Naive B cell (primary cell): ENCODE data around the gene CXCL6. TPM values are rescaled to one million over a fixed set of nuclear protein-coding genes. Genes with fewer than 3 reads are reported as not detected.

ENCODE experiments used
- ATAC-seq, 2 donors: fragments of 150-1000 bp; cut with Tn5 transposase; 2 replicates each; pipeline ENCODE4 v1.10.0; 2021; ENCODE audit warnings: low read depth in 2 of 2, mild to moderate bottlenecking in 2 of 2, moderate library complexity in 2 of 2
- DNase-seq: peaks from one replicate; pipeline ENCODE4 v3.0.0; 2022
- H3K27ac Mint-ChIP-seq, 6 donors: one replicate each; pipeline ENCODE4 v1.8.0; 2020 to 2022; ENCODE audit warnings: mild to moderate bottlenecking in 6 of 6, mixed read lengths in 6 of 6, moderate library complexity in 5 of 6, inconsistent platforms in 2 of 6
- H3K27me3 Mint-ChIP-seq, 3 donors: one replicate each; pipeline ENCODE4 v1.8.0; 2021 to 2022; ENCODE audit warnings: mixed read lengths in 3 of 3, mild to moderate bottlenecking in 1 of 3
- H3K36me3 Mint-ChIP-seq, 2 donors: one replicate each; pipeline ENCODE4 v1.8.0; 2020 to 2022; ENCODE audit warnings: mixed read lengths in 2 of 2, inconsistent platforms in 1 of 2, mild to moderate bottlenecking in 1 of 2
- H3K4me1 Mint-ChIP-seq, 3 donors: one replicate each; pipeline ENCODE4 v1.8.0; 2020 to 2022; ENCODE audit warnings: mixed read lengths in 3 of 3, inconsistent platforms in 1 of 3, mild to moderate bottlenecking in 1 of 3, moderate library complexity in 1 of 3
- H3K4me3 Mint-ChIP-seq, 8 donors: one replicate each; pipeline ENCODE4 v1.8.0; 2020 to 2022; ENCODE audit warnings: mild to moderate bottlenecking in 8 of 8, mixed read lengths in 8 of 8, moderate library complexity in 8 of 8, inconsistent platforms in 2 of 8
- H3K9me3 Mint-ChIP-seq, 7 donors: one replicate each; pipeline ENCODE4 v1.8.0; 2020 to 2022; ENCODE audit warnings: mixed read lengths in 7 of 7, mild to moderate bottlenecking in 5 of 7, inconsistent platforms in 2 of 7, moderate library complexity in 1 of 7
- polyA plus RNA-seq, 6 donors: library from polyadenylated mRNA; unstranded; fragments of 300-500 nt; fragmentation: Illumina TruSeq; gene quantifications; one replicate each; pipeline ENCODE4 v1.2.3, GENCODE V29; 2021; ENCODE audit warnings: low read depth in 6 of 6

CXCL6 gene
- polyA plus RNA-seq, 6 donors from 2014 or later, result not detected

DNA sequence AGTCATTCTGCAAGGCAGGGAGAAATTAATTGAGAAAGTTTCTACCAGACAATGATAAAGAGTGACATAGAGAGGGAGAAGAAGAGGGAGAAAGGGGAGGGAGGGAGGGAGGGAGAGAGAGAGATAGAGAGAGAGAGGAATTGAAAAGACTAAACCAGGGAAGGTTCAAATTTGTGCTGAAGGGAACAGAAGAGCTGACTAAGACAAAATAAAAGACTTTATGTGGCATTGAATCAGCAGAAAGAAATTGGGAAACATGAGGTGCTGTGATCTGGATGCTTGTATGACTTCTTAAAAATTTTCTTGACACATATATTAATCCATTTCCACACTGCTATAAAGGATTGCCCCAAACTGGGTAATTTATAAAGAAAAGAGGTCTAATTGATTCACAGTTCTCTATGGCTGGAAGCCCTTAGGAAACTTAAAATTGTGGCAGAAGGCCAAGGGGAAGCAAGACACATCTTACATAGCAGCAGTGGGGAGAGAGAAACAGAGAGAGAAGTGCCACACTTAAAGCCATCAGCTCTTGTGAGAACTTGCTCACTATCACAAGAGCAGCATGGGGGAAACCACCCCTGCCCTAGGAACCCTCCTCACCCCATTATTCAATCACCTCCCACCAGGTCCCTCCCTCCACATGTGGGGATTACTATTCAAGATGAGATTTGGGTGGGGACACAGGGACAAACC is 13.5 kb upstream of the CXCL6 start:
- DNase-seq (no peak), ATAC-seq (no peak)
- Mint-ChIP-seq H3K4me3 (no peak overlapping the region), H3K4me1 (no peaks in the 10 kb centered on the region), H3K27ac (no peak overlapping the region), H3K9me3 (peaks cover 0 to 11% (median 0%) of the 10 kb centered on the region in 7 donors), H3K27me3 (peaks cover 0 to 8% (median 6%) of the 10 kb centered on the region in 3 donors), H3K36me3 (no peaks in the 10 kb centered on the region)

DNA sequence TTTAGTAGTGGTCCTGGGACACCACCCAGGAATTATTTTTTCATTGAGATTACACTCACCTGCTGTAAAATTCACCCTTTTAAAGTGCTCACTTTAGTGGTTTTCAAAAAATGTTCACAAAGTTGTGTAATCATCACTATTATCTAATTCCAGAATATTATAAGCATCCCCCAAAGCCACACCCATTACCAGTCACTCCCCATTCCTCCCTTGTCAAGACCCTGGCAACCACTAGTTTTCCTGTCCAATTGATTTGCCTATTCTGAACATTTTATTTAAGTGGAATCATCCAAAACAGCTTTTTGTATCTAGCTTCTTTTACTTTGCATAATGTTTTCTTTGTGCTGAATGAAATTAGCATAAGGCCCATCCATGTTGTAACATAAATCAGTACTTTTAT is 12.7 kb upstream of the CXCL6 start:
- Mint-ChIP-seq H3K4me3 (no peak overlapping the region), H3K9me3 (peaks cover 0 to 12% (median 0%) of the 10 kb centered on the region in 7 donors), H3K27ac (no peak overlapping the region), H3K36me3 (no peaks in the 10 kb centered on the region), H3K27me3 (peaks cover 0 to 8% (median 6%) of the 10 kb centered on the region in 3 donors), H3K4me1 (no peaks in the 10 kb centered on the region)
- no peak for DNase-seq
- no peak for ATAC-seq

DNA sequence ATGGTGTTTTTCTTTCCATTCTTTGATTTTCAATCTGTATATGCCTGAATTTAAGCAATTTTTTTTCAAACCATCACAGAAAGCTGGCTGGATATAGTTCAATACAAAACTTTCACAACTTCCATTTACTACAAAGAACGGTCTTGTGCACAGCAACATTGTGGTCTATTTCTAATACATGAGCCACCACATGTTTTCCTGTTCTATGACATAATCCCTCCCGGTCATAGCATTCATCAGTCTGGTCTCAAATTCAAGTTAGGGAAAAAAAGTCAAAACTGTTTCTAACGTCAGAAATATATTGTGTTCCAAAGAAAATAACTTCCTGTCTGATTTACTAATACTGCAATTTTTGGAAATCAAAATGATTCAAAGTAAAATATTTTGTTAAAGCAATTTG is 7.5 kb upstream of the CXCL6 start:
- H3K36me3 Mint-ChIP-seq, result no peaks in the 10 kb centered on the region
- no peak overlapping the region for H3K27ac Mint-ChIP-seq
- H3K9me3 Mint-ChIP-seq, result peaks cover 0 to 12% (median 4%) of the 10 kb centered on the region in 7 donors
- no peak for DNase-seq
- no peaks in the 10 kb centered on the region for H3K27me3 Mint-ChIP-seq
- no peak for ATAC-seq
- H3K4me3 Mint-ChIP-seq, result no peak overlapping the region
- no peaks in the 10 kb centered on the region for H3K4me1 Mint-ChIP-seq

DNA sequence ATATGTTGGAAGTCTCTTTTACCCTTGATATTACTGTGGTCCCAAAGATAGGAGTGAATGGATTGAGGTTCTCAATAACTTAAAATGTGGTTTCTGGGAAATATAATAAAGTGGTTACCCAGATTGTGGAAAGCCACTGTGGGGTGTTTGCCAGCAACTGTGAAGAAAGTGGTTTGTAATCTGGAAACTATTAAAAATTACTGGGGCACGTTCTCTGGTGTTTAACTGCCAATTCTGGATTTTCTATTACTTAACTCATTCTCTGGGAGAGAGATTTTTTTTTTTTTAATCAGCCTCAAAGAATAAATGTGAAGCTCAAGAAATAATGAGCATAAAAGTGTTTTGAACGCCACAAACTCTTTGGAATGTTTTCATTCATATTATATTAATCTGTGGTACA is 4.9 kb upstream of the CXCL6 start:
- no peak for ATAC-seq
- Mint-ChIP-seq H3K9me3 (peaks cover 0 to 12% (median 4%) of the 10 kb centered on the region in 7 donors), H3K27ac (no peak overlapping the region)

DNA sequence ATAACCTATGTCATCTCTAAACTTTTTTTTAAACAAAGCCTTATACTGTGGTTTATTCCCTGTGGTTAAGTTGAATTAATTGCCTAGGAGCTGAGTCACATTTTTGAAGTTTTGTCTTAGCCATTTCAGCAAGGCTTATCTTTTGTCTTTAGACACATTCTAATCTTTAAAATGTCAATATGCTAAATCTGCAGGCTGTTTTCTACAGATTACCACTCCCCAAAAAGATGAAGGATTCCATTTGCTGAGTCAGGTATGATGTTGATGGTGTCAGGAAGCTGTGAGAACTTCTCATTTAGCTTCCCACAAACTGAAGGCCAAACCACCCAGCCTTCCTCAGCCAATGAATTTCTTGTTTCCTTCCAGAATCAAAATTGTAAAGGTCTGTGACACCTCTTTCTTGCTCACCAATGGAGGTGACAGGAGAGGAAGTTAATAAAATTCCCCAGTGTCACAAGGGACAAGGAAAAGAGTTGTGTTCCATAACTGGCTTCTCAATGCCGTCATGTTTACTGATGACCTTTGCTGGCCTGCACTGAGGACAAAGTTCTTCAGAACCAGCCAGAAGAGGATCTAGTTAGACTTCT is 3.7 kb upstream of the CXCL6 start:
- Mint-ChIP-seq H3K4me3 (no peak overlapping the region), H3K36me3 (no peaks in the 10 kb centered on the region), H3K9me3 (peaks cover 0 to 8% (median 3%) of the 10 kb centered on the region in 7 donors), H3K27me3 (peaks cover 9 to 16% (median 13%) of the 10 kb centered on the region in 3 donors), H3K4me1 (peaks cover 0 to 3% (median 0%) of the 10 kb centered on the region in 3 donors), H3K27ac (no peak overlapping the region)
- ATAC-seq (no peak), DNase-seq (no peak)

More for the DNA sequence above, 4.9 kb upstream of the CXCL6 start:
- H3K27me3 Mint-ChIP-seq, result peaks cover 0 to 6% (median 1%) of the 10 kb centered on the region in 3 donors
- H3K4me3 Mint-ChIP-seq, result no peak overlapping the region
- no peaks in the 10 kb centered on the region for H3K4me1 Mint-ChIP-seq
- no peak for DNase-seq
- no peaks in the 10 kb centered on the region for H3K36me3 Mint-ChIP-seq

DNA sequence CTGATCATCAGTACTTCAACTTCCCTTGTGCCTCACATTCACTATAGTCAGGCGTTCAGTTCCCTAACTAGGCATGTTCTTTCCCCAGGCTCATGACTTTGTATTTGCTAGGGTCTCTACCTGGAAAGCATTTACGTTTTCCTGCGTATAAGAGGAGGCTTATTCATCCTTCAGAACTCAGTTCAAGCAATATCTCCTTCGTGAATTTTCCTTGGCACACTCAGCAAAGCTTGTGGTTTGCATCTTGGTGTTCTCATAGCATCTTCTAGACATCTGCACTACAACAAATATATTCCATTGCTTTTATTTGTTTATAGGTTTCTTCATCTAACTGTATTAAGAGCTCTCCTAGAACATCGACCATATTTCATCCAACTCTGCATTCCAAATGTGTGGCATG is 2.6 kb downstream of the CXCL6 start:
- H3K27ac Mint-ChIP-seq, result no peak overlapping the region
- peaks cover 29 to 36% (median 29%) of the 10 kb centered on the region in 3 donors for H3K27me3 Mint-ChIP-seq
- no peak overlapping the region for H3K4me3 Mint-ChIP-seq
- no peak for DNase-seq
- no peaks in the 10 kb centered on the region for H3K36me3 Mint-ChIP-seq
- H3K9me3 Mint-ChIP-seq, result peaks cover 0 to 5% (median 3%) of the 10 kb centered on the region in 7 donors
- peaks cover 0 to 3% (median 0%) of the 10 kb centered on the region in 3 donors for H3K4me1 Mint-ChIP-seq
- no peak for ATAC-seq

DNA sequence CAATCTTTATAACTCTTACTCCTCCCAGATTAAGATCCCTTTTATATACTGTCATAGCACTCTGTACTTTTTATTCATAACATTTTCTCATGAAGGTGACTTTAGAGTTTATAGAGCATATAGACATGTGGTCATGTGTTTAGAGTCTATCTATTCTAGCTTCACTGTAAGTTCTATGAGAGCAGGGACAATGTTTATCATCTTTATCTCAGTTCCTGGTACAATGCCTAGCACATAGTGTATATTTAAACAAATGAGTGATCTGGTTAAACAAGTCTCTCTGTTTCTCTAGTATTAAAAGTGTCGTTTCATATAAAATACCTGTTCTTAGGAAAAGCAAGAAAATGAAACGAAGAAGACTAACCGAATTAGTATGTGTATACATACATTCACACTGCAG is 3.2 kb downstream of the CXCL6 start:
- Mint-ChIP-seq H3K27me3 (peaks cover 29 to 40% (median 29%) of the 10 kb centered on the region in 3 donors), H3K27ac (no peak overlapping the region), H3K4me1 (peaks cover 0 to 3% (median 0%) of the 10 kb centered on the region in 3 donors), H3K4me3 (no peak overlapping the region), H3K9me3 (peaks cover 0 to 5% (median 3%) of the 10 kb centered on the region in 7 donors), H3K36me3 (no peaks in the 10 kb centered on the region)
- DNase-seq (no peak), ATAC-seq (no peak)

DNA sequence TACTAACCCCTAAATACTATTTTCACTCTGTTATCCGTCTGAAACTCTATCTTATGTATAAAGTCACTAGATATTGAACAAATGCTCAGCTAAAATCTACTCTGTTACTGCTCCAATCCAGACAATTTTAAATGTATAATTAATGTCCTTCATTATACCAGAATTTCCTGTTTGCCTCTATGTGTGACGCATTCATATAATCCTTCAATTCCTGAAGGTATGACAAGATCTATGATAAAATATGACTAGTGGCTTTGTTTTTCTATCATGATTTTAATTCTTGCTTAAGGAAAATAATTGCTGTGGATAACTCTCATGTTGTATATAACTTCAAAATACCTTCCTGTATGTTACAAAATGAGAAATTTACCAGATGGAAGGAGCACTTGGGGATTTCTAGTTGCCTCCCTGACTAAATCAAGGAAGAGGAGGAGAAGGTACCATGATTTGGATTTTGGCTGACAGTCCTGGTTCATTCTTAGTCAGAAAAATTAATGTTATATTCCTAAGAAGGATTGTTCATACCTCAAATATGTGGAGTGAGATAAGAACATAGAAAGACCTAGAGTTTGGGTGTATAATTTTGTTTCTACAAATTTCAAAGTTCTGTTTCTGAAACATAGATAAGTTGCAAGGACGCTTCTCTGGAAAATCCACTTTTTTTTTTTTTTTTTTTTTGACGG is 4.9 kb downstream of the CXCL6 start:
- H3K4me1 Mint-ChIP-seq, result peaks cover 0 to 3% (median 0%) of the 10 kb centered on the region in 3 donors

DNA sequence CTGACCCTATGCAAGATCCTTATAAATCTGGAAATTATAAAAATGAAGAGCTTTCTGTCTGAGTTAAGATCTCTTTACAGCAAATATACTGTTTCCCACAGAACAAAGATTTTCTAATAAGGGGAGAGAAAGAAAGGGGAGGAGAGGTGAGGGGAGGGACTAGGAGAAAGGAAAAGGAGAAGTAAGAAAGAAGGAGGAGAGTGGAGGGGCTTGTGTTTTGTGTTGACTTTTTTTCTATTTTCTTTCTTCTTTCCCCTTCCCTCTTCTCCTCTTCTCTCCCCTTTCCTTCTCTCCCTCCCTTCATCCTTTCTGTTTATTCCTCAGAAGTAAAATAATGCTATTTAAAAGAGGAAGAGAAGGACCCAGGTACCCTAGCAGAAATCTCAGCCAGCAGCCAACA is 6.2 kb downstream of the CXCL6 start:
- Mint-ChIP-seq H3K27me3 (peaks cover 16 to 31% (median 20%) of the 10 kb centered on the region in 3 donors), H3K4me3 (no peak overlapping the region), H3K27ac (no peak overlapping the region), H3K9me3 (peaks cover 0 to 2% (median 0%) of the 10 kb centered on the region in 7 donors), H3K36me3 (no peaks in the 10 kb centered on the region), H3K4me1 (no peaks in the 10 kb centered on the region)
- DNase-seq (no peak), ATAC-seq (no peak)

More for the DNA sequence above, 4.9 kb downstream of the CXCL6 start:
- H3K4me3 Mint-ChIP-seq, result no peak overlapping the region
- H3K9me3 Mint-ChIP-seq, result peaks cover 0 to 5% (median 3%) of the 10 kb centered on the region in 7 donors
- H3K36me3 Mint-ChIP-seq, result no peaks in the 10 kb centered on the region
- H3K27ac Mint-ChIP-seq, result no peak overlapping the region
- DNase-seq (no peak), ATAC-seq (no peak)
- peaks cover 29 to 37% (median 29%) of the 10 kb centered on the region in 3 donors for H3K27me3 Mint-ChIP-seq

DNA sequence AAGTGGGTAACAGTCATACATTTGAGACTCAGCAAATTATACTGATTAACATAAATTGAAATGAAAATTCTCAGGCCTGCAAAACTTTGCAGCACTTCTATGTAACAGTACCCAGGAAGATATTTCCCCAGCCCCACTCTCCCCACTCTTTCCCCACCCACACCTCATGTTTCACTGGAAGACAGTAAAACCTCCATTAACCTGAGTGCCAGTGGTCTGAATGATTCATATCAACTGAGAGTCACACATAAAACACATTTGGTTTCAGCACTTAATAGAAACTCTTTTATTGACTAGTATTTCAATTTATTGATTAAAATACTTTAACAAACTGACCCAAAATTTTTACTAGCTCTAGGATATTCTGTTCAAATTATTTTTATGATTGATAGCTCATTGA is 6.9 kb downstream of the CXCL6 start:
- ATAC-seq, result no peak
- no peak overlapping the region for H3K4me3 Mint-ChIP-seq
- H3K36me3 Mint-ChIP-seq, result no peaks in the 10 kb centered on the region

DNA sequence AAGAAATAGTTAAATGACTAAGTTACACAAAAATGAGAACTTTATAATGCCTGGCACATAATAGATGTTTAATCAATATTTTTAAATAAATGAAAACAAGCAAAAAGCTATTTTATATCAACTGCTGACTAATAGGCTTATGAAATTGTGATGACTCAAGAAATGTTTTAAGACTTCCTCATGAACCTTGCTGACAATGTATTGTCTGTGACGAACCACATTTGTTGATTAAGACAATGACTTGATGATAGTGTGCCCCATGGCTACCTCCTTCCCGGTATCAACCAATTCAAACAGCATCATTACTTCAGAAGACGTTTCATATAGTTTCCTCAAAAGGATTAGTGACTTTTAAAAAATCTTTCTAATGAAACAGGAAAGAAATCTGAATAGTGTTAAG is 7.9 kb downstream of the CXCL6 start:
- no peaks in the 10 kb centered on the region for H3K36me3 Mint-ChIP-seq

More for the DNA sequence above, 6.9 kb downstream of the CXCL6 start:
- H3K27me3 Mint-ChIP-seq, result peaks cover 15 to 32% (median 17%) of the 10 kb centered on the region in 3 donors
- no peak for DNase-seq
- H3K4me1 Mint-ChIP-seq, result no peaks in the 10 kb centered on the region
- no peak overlapping the region for H3K27ac Mint-ChIP-seq
- peaks cover 0 to 2% (median 0%) of the 10 kb centered on the region in 7 donors for H3K9me3 Mint-ChIP-seq

DNA sequence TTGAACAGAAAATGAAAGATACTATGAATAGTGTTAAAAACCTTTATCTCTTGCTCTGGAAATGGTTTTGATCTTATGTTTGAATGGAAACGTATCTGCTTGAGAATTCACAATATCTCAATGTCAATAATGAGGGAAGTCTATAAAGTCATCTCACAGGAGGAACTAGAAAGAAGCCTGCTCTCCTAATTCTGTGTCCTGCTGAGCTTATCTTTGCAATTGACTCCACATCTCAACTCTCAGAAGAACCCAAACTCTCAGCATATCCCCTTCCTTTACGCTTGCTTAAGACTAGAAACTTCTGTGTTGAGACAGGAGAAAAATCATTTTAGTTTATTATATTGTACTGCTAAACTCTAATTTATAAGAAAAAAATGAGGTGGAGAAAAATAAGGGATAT is 8.3 kb downstream of the CXCL6 start:
- Mint-ChIP-seq H3K9me3 (peaks cover 0 to 2% (median 0%) of the 10 kb centered on the region in 7 donors), H3K27me3 (peaks cover 2 to 21% (median 7%) of the 10 kb centered on the region in 3 donors), H3K27ac (no peak overlapping the region), H3K4me3 (no peak overlapping the region), H3K4me1 (no peaks in the 10 kb centered on the region), H3K36me3 (no peaks in the 10 kb centered on the region)
- DNase-seq, result no peak
- no peak for ATAC-seq

More for the DNA sequence above, 7.9 kb downstream of the CXCL6 start:
- no peaks in the 10 kb centered on the region for H3K4me1 Mint-ChIP-seq
- DNase-seq (no peak), ATAC-seq (no peak)
- no peak overlapping the region for H3K27ac Mint-ChIP-seq
- H3K9me3 Mint-ChIP-seq, result peaks cover 0 to 2% (median 0%) of the 10 kb centered on the region in 7 donors
- no peak overlapping the region for H3K4me3 Mint-ChIP-seq
- H3K27me3 Mint-ChIP-seq, result peaks cover 6 to 26% (median 11%) of the 10 kb centered on the region in 3 donors

DNA sequence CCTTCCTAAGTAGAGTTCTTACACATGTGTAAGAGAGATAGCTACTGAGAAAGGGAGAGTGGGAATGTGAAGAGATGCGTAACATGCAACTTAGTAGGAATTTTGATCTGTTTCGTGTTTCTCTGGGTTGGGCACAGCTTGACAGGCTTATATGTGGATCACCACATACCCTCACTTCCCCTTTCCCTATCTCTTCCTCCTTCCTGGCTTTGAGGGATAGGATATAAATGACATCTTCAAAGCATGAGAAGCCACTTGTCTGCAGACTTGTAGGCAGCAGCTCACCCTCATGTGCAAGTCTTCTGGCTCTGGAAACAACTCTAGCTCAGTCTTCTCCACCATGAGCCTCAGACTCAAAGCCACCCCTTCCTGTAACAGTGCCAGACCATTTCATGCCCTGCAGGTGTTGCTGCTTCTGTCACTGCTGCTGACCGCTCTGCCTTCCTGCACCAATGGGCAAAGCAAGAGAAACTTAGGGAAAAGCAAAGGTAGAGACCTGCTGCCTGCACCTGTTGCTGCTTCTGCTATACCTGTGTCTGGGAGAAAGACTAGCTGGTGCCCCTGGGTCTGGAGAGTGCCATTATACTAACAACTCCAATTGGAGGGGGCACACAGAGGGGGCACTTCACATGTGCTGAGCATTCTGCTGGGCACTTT is 11.2 kb downstream of the CXCL6 start:
- H3K4me3 Mint-ChIP-seq, result no peak overlapping the region
- H3K4me1 Mint-ChIP-seq, result no peaks in the 10 kb centered on the region
- peaks cover 0 to 23% (median 5%) of the 10 kb centered on the region in 3 donors for H3K27me3 Mint-ChIP-seq
- no peak overlapping the region for H3K27ac Mint-ChIP-seq
- H3K9me3 Mint-ChIP-seq, result peaks cover 0 to under 1% (median 0%) of the 10 kb centered on the region in 7 donors
- DNase-seq, result no peak
- ATAC-seq, result no peak
- H3K36me3 Mint-ChIP-seq, result no peaks in the 10 kb centered on the region
